Stimulated activated CD8-positive, alpha-beta memory T cell treated with anti-CD3 and anti-CD28 coated beads, Interleukin-2, amount 100 ng/mL, for 1 hour (primary cell): ENCODE data around the gene CHST2.
"Not testable (repeated sequence)": the region's sequence is repeated elsewhere in the genome, so short reads cannot be mapped to it uniquely, and the experiment has no call there.

Experiments
- DNase-seq, 2 donors: peaks; one replicate each; pipeline ENCODE4 v3.0.0-alpha.2; 2020; ENCODE audit warnings: low read depth in 2 of 2

The CHST2 gene

GRCh38 chr3:143132246-143132980 is 12.8 kb downstream of the CHST2 start:
- DNase-seq, result no peak

- no peak for DNase-seq
Measured at GRCh38 chr3:143134471-143134870, 14.9 kb downstream of the CHST2 start.

- no peak for DNase-seq
Measured at GRCh38 chr3:143135150-143135549, 15.6 kb downstream of the CHST2 start.

GRCh38 chr3:143137435-143138036 is 18.0 kb downstream of the CHST2 start:
- no peak for DNase-seq

GRCh38 chr3:143138953-143139352 is 19.4 kb downstream of the CHST2 start:
- no peak for DNase-seq

GRCh38 chr3:143139762-143140161 is 20.2 kb downstream of the CHST2 start:
- no peak for DNase-seq

GRCh38 chr3:143140550-143140949 is 21.0 kb downstream of the CHST2 start:
- no peak for DNase-seq

GRCh38 chr3:143142354-143142753 is 22.8 kb downstream of the CHST2 start:
- DNase-seq, result no peak

GRCh38 chr3:143145906-143146305 is 26.3 kb downstream of the CHST2 start:
- no peak for DNase-seq

- DNase-seq, result no peak
Measured at GRCh38 chr3:143146486-143147274, 27.1 kb downstream of the CHST2 start.

GRCh38 chr3:143147707-143148106 is 28.1 kb downstream of the CHST2 start:
- DNase-seq, result no peak

- no peak for DNase-seq
Measured at GRCh38 chr3:143150071-143150470, 30.5 kb downstream of the CHST2 start.

- DNase-seq, result no peak
Measured at GRCh38 chr3:143151004-143151731, 31.6 kb downstream of the CHST2 start.

- no peak for DNase-seq
Measured at GRCh38 chr3:143152043-143152442, 32.5 kb downstream of the CHST2 start.

GRCh38 chr3:143155756-143156155 is 36.2 kb downstream of the CHST2 start:
- no peak for DNase-seq

- DNase-seq, result no peak
Measured at GRCh38 chr3:143158014-143158988, 38.7 kb downstream of the CHST2 start.

GRCh38 chr3:143160437-143160836 is 40.9 kb downstream of the CHST2 start:
- no peak for DNase-seq

- no peak for DNase-seq
Measured at GRCh38 chr3:143163562-143164100, 44.1 kb downstream of the CHST2 start.

GRCh38 chr3:143165211-143165610 is 45.6 kb downstream of the CHST2 start:
- DNase-seq, result no peak

GRCh38 chr3:143165612-143166285 is 46.2 kb downstream of the CHST2 start:
- not testable (repeated sequence) for DNase-seq
